Karpas-422 (cell line): ENCODE data around the gene MRPL57. TPM values are rescaled to one million over a fixed set of nuclear protein-coding genes. Genes with fewer than 3 reads are reported as not detected.
A peak's percentile ranks its signal among the peaks of the same experiment; 100 is the strongest.
"Not testable (repeated sequence)": the region's sequence is repeated elsewhere in the genome, so short reads cannot be mapped to it uniquely, and the experiment has no call there.

ENCODE experiments used
- DNase-seq: peaks from one replicate; pipeline ENCODE4 v3.0.0-alpha.2; 2015
- H2AFZ ChIP-seq: fragments of 200-600 bp; sonication (generic); 2 replicates; pipeline ENCODE4 v1.6.1; 2014; ENCODE audit warnings: antibody characterized with exemption, low read length, mixed read lengths
- H3K27ac ChIP-seq: fragments of 200-600 bp; sonication (generic); 2 replicates; pipeline ENCODE4 v1.5.1; 2014; ENCODE audit warnings: mild to moderate bottlenecking, low read length, moderate library complexity
- H3K27me3 ChIP-seq: fragments of 200-600 bp; sonication (generic); 2 replicates; pipeline ENCODE4 v1.6.1; 2014; ENCODE audit warnings: low read length, mixed read lengths
- H3K36me3 ChIP-seq: fragments of 200-600 bp; sonication (generic); 2 replicates; pipeline ENCODE4 v1.6.1; 2014; ENCODE audit warnings: low read length, mixed read lengths; ENCODE audit not compliant: insufficient read depth
- H3K4me1 ChIP-seq: fragments of 200-600 bp; sonication (generic); 2 replicates; pipeline ENCODE4 v1.6.1; 2014; ENCODE audit warnings: mild to moderate bottlenecking, low read length, mixed read lengths
- H3K4me2 ChIP-seq: fragments of 200-600 bp; sonication (generic); 2 replicates; pipeline ENCODE4 v1.6.1; 2014; ENCODE audit warnings: low read length, low read depth, mild to moderate bottlenecking; ENCODE audit not compliant: poor library complexity, severe bottlenecking
- H3K4me3 ChIP-seq: fragments of 200-600 bp; sonication (generic); 2 replicates; pipeline ENCODE4 v1.5.1; 2014; ENCODE audit warnings: mild to moderate bottlenecking, antibody characterized with exemption, low read length, mixed read lengths
- H3K79me2 ChIP-seq: fragments of 200-600 bp; sonication (generic); 2 replicates; pipeline ENCODE4 v1.6.1; 2014; ENCODE audit warnings: mild to moderate bottlenecking, low read length, mixed read lengths
- H3K9ac ChIP-seq: fragments of 200-600 bp; sonication (generic); 2 replicates; pipeline ENCODE4 v1.6.0; 2014; ENCODE audit warnings: low read length
- H3K9me2 ChIP-seq: fragments of 200-600 bp; sonication (generic), shearing (Covaris generic); replicated peaks from 2 replicates; pipeline ENCODE4 v1.6.0; 2014; ENCODE audit warnings: mild to moderate bottlenecking, low read length, moderate library complexity; ENCODE audit not compliant: insufficient read depth
- H3K9me3 ChIP-seq: fragments of 300-700, 200-600 bp; sonication (generic); 2 replicates; pipeline ENCODE4 v1.6.1; 2014; ENCODE audit warnings: low read length, mixed read lengths
- H4K20me1 ChIP-seq: fragments of 200-600 bp; sonication (generic); 2 replicates; pipeline ENCODE4 v1.6.1; 2014; ENCODE audit warnings: mild to moderate bottlenecking, antibody characterized with exemption, low read length, low read depth; ENCODE audit not compliant: insufficient read depth
- total RNA-seq: library from RNA; depleted of rRNA; stranded (reverse); fragments of >200 nt; shearing (Covaris generic); gene quantifications from 2 replicates; pipeline ENCODE4 v1.2.3, GENCODE V29; 2014; ENCODE audit warnings: low replicate concordance

MRPL57 gene
- total RNA-seq, 1 experiment from 2014 or later, result 31.8 TPM

- no peaks in the 10 kb centered on the region for H3K9me3 ChIP-seq
- H3K4me2 ChIP-seq, result no peak overlapping the region
- H3K4me1 ChIP-seq, result peaks cover 13% of the 10 kb centered on the region
- no peaks in the 10 kb centered on the region for H3K9me2 ChIP-seq
- H3K27ac ChIP-seq, result no peak overlapping the region
- peaks cover 47% of the 10 kb centered on the region for H3K79me2 ChIP-seq
- no peak overlapping the region for H3K9ac ChIP-seq
- H3K27me3 ChIP-seq, result no peaks in the 10 kb centered on the region
- H2AFZ ChIP-seq, result no peak overlapping the region
- no peaks in the 10 kb centered on the region for H4K20me1 ChIP-seq
- H3K4me3 ChIP-seq, result no peak overlapping the region
- H3K36me3 ChIP-seq, result peaks cover 5% of the 10 kb centered on the region
- DNase-seq, result no peak
These were observed 5.0 kb upstream of the MRPL57 start for GRCh38 chr13:21171420-21171819.

- not testable (repeated sequence) for H4K20me1 ChIP-seq, H3K27ac ChIP-seq, H3K4me2 ChIP-seq, H3K9ac ChIP-seq, H3K9me2 ChIP-seq, H3K27me3 ChIP-seq, H3K9me3 ChIP-seq, H3K36me3 ChIP-seq, DNase-seq, H2AFZ ChIP-seq, H3K4me3 ChIP-seq
- Histone ChIP-seq H3K4me1 (peaks cover 22% of the 10 kb centered on the region), H3K79me2 (peaks cover 59% of the 10 kb centered on the region)
These were observed 2.7 kb upstream of the MRPL57 start for GRCh38 chr13:21173767-21174166.

GRCh38 chr13:21175656-21176214 is 723 bp upstream of the MRPL57 start:
- DNase-seq, result no peak
- Histone ChIP-seq H2AFZ (peak overlapping the region; percentile 69), H3K9me2 (no peaks in the 10 kb centered on the region), H3K9ac (peak overlapping the region; percentile 85), H3K27me3 (no peaks in the 10 kb centered on the region), H4K20me1 (no peaks in the 10 kb centered on the region), H3K36me3 (no peaks in the 10 kb centered on the region; the same call in 1 of the 2 replicates), H3K4me1 (peaks cover 27% of the 10 kb centered on the region), H3K4me2 (peak overlapping the region; percentile 93), H3K4me3 (peak overlapping the region; percentile 87), H3K9me3 (no peaks in the 10 kb centered on the region), H3K27ac (peak overlapping the region; percentile 64; the same call in 1 of the 2 replicates), H3K79me2 (peaks cover 55% of the 10 kb centered on the region)

- peak overlapping the region; percentile 87 for H3K4me3 ChIP-seq
These were observed 475 bp downstream of the MRPL57 start for GRCh38 chr13:21176982-21177284.

GRCh38 chr13:21181671-21182070 is 5.2 kb downstream of the MRPL57 start:
- Histone ChIP-seq H3K9ac (no peak overlapping the region), H2AFZ (no peak overlapping the region), H3K4me3 (no peak overlapping the region), H3K36me3 (no peaks in the 10 kb centered on the region), H3K9me3 (no peaks in the 10 kb centered on the region), H3K4me1 (peaks cover 14% of the 10 kb centered on the region), H3K79me2 (peaks cover 10% of the 10 kb centered on the region), H3K4me2 (no peak overlapping the region), H3K27me3 (no peaks in the 10 kb centered on the region), H3K9me2 (no peaks in the 10 kb centered on the region), H3K27ac (no peak overlapping the region), H4K20me1 (no peaks in the 10 kb centered on the region)
- DNase-seq, result no peak

More at GRCh38 chr13:21176982-21177284, 475 bp downstream of the MRPL57 start:
- Histone ChIP-seq H3K79me2 (peaks cover 49% of the 10 kb centered on the region), H3K9me2 (no peaks in the 10 kb centered on the region), H4K20me1 (no peaks in the 10 kb centered on the region), H3K4me2 (peak overlapping the region; percentile 93), H3K27me3 (no peaks in the 10 kb centered on the region), H3K9ac (peak overlapping the region; percentile 85), H2AFZ (peak overlapping the region; percentile 40; the same call in 1 of the 2 replicates), H3K36me3 (no peaks in the 10 kb centered on the region; the same call in 1 of the 2 replicates), H3K9me3 (no peaks in the 10 kb centered on the region), H3K27ac (no peak overlapping the region), H3K4me1 (peaks cover 27% of the 10 kb centered on the region)
- DNase-seq, result no peak

- H3K4me3 ChIP-seq, DNase-seq, H3K27ac ChIP-seq, H3K4me2 ChIP-seq, H3K27me3 ChIP-seq, H3K9ac ChIP-seq, H3K4me1 ChIP-seq, H3K9me2 ChIP-seq, H2AFZ ChIP-seq, H3K9me3 ChIP-seq, H3K36me3 ChIP-seq, H3K79me2 ChIP-seq, H4K20me1 ChIP-seq: not testable (repeated sequence)
These were observed 10.0 kb downstream of the MRPL57 start for GRCh38 chr13:21186410-21186809.

GRCh38 chr13:21194756-21195155 is 18.3 kb downstream of the MRPL57 start:
- not testable (repeated sequence) for H2AFZ ChIP-seq, H4K20me1 ChIP-seq, H3K4me3 ChIP-seq

GRCh38 chr13:21197606-21198225 is 21.3 kb downstream of the MRPL57 start:
- H4K20me1 ChIP-seq, H3K9me3 ChIP-seq, H3K79me2 ChIP-seq, H3K4me1 ChIP-seq, DNase-seq, H3K4me2 ChIP-seq, H3K27me3 ChIP-seq, H3K27ac ChIP-seq, H3K4me3 ChIP-seq, H3K9me2 ChIP-seq, H3K9ac ChIP-seq, H3K36me3 ChIP-seq, H2AFZ ChIP-seq: not testable (repeated sequence)

More at GRCh38 chr13:21194756-21195155, 18.3 kb downstream of the MRPL57 start:
- not testable (repeated sequence) for H3K4me2 ChIP-seq, H3K9me2 ChIP-seq, H3K9ac ChIP-seq, H3K4me1 ChIP-seq, H3K27ac ChIP-seq, H3K79me2 ChIP-seq, H3K36me3 ChIP-seq, H3K9me3 ChIP-seq, DNase-seq, H3K27me3 ChIP-seq
